ENCODE results near the gene CD200.
A peak's percentile ranks its signal among the peaks of the same experiment; 100 is the strongest.
"Not testable (repeated sequence)": the region's sequence is repeated elsewhere in the genome, so short reads cannot be mapped to it uniquely, and the experiment has no call there.

The CD200 gene

DNA sequence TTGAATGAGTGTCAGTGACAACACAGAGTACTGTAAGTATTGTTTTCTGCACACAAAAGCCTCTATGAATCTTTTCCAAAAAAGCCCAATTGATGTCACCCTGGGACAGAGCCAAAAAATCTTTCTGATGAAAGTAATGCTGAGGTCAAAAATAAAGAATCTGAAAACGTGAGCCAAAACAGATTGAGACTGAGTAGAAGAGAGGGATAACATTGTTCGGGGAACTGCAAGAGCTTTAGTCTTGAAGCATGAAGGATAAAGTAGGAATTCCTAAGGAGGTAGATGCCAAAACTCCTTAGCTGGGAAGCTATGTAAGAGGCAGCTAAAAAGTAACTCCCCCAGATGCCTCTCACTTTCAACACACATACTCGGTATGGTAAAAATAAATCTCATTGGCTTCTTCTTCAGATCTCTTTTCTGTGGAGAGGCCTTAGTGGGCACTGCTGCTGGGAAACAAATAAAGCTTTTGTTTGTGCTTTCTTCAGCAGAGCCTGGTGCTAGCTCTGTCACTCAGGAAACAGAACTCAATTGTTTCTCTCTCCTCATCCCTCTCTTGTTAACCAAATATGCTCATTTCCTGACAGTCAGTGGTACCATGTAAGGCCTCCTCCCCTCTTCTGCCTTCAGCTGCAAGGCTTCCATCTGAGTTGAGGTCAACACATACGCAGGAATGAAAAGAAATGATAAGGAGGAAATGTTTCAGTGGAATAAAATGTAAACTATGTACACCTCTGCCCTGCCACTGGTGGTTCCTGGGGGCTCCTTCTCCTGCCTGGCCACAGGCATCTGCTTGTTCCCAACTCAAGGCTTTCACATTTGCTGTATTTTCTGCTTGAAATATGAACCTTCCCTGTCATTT is 58.1 kb downstream of the CD200 start:
- peak; percentile 40 for DNase-seq (ENCODE audit: low read depth)

DNA sequence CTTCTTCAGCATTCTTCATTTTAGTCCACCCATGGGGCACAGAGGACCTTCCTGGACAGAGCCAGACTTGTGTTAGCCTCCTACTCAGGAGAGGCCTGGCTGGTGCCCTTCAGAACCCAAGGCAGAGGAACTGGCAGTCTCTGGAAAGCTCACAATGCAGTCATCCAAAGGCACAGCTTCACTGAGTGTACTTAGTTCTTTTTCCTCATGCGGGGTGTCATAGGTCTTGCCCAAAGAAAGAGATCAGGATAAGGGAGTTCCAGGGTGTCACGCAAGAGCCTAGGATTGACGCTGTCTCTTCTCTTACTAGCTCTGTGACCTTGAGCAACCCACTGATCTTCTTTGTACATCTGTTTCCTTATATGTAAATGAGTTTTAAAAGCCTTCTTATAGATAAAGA is 58.7 kb downstream of the CD200 start:
- DNase-seq (ENCODE audit: low read depth), result no peak

GRCh38 chr3:112392393-112393359 is 59.7 kb downstream of the CD200 start:
- DNase-seq (ENCODE audit: low read depth), result no peak

GRCh38 chr3:112393360-112393728 is 60.4 kb downstream of the CD200 start:
- no peak for DNase-seq (ENCODE audit: low read depth)

- DNase-seq (ENCODE audit: low read depth), result no peak
These were observed 61.2 kb downstream of the CD200 start for GRCh38 chr3:112394003-112394640.

DNA sequence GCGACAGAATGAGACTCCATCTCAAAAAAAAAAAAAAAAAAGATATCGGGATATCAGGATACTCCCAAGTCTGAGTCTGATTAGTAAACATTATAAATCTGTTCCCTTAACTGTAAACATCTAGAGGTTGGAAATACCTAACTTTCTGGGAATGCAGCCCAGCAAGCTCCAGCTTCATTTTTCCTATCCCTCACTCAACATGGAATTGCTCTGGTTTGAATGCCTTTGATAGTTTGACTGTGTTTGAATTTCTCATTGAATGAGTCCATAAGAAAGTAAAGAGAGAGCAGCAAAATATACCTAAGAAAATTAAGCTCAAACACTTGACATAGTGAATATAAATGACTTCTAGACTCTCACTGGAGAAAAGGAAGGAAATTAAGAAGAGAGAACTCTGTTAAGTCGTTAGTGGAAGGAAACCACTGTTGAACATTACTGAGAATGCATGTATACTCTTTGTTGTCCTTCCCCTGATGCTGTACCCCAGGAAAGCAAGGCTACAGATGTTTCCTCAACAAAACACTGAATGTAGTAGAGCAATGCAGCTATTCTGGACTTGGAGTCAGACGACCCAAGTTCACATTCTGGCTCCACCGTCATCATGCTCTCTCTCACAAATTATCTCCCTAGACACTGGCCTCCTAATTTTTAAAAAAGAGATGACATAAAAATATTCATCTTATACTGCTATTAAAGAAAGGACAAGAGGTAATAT is 62.4 kb downstream of the CD200 start:
- DNase-seq (ENCODE audit: low read depth), result no peak

DNA sequence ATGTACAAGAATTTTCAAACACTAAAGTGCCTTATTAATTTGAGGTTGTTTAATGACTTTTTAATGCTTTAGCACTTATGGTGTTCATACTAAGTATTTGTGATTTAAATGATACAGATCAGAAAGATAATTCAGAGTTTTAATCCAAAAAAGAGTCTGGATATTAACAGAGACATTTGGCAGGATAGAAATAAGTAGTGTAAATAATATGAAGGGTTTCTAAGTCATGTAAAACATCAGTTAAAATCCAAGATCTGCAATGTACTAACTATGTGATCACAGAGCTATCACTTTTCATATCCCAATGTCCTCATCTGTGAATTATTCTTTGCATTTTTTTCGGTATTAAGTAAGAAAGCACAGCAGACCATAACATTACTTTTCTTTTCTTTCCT is 62.9 kb downstream of the CD200 start:
- DNase-seq (ENCODE audit: low read depth), result no peak

- no peak for DNase-seq (ENCODE audit: low read depth)
These were observed 64.6 kb downstream of the CD200 start for GRCh38 chr3:112397556-112397955.

DNA sequence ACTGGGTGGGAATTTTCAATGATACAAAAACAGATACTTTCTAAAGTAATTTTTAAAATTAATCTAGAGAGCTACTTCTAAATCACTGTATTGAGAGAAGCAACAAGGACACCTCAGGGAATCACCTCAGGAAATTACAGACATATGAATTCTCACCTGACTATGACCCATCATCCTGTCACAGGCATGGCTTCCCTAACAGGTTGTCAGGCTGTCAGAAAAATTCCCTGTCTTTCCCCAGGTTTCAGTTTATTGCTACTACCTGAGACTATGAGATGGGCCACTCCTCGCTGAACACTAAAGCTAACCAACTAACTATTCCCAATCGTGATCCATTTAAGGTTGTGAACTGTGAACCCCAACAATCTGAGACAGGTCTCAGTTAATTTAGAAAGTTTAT is 66.1 kb downstream of the CD200 start:
- no peak for DNase-seq (ENCODE audit: low read depth)

- DNase-seq (ENCODE audit: low read depth), result not testable (repeated sequence)
These were observed 66.6 kb downstream of the CD200 start for GRCh38 chr3:112399554-112399953.

GRCh38 chr3:112400317-112400716 is 67.4 kb downstream of the CD200 start:
- not testable (repeated sequence) for DNase-seq (ENCODE audit: low read depth)

DNA sequence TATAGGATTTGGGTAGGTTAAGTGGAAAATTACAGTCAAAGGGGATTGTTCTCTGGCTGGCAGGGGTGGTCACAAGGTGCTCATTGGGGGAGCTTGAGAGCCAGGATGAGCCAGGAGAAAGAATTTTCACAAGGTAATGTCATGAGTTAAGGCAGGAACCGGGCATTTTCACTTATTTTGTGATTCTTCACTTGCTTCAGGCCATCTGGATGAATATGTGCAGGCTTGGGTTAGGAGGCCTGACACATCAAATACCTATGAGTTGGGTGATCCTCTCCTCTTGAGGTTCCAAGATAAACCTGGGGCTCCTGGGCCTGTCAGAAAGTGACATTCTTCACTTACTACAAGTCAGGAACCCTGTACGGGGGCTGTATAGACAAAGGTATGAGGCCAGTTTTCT is 68.7 kb downstream of the CD200 start:
- no peak for DNase-seq (ENCODE audit: low read depth)

DNA sequence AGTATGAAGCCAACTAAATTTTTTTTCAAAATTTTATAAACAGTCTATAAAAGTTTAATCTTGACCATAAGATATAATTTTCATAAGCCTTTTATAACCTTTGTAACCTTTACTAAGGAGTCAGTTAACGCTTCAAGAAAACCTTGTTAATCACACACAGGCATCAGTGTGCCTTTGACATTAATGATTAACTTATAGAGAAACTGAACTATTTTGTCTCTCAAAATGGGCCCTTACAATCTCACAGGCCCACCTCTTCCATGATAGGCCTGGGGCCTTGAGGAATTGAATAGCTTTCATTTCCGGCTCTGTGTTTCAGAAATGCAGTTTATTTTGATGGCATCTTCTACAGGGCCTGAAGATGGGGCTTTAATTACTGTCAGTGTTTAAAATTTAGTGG is 70.1 kb downstream of the CD200 start:
- no peak for DNase-seq (ENCODE audit: low read depth)

GRCh38 chr3:112404924-112405549 is 72.1 kb downstream of the CD200 start:
- DNase-seq (ENCODE audit: low read depth), result not testable (repeated sequence)

- DNase-seq (ENCODE audit: low read depth), result no peak
These were observed 72.9 kb downstream of the CD200 start for GRCh38 chr3:112405845-112406244.

DNA sequence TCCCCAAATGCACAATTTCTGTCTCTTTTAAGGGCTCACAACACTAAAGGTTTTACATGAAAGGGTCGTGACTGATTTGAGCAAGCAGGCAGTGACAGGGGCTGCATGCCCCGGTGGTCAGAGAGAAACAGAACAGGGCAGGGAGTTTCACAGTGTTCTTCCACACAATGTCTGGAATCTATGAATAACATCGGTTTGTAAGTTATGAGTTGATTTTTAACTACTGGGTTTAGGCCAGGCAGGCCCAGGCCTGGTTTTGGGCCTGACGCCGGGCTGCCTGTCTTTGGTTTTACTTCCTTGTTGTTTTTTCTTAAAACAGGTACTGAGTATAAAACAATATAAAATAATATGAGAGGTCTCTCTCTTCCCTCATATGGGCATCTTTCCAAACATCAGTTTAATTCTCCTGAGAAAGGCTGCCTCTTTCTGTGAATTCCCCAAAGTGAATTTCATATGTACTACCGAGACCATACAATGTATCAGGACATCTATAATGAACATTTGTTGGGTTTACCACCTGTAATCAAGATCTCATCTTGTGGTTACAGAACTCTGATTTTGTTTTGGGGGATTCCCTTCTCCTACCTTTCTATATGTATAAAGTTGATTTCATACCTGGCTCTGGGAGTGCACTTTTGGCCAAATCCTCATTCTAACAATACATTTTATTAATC is 74.4 kb downstream of the CD200 start:
- DNase-seq (ENCODE audit: low read depth), result no peak

GRCh38 chr3:112407888-112408702 is 75.1 kb downstream of the CD200 start:
- DNase-seq (ENCODE audit: low read depth), result no peak

DNA sequence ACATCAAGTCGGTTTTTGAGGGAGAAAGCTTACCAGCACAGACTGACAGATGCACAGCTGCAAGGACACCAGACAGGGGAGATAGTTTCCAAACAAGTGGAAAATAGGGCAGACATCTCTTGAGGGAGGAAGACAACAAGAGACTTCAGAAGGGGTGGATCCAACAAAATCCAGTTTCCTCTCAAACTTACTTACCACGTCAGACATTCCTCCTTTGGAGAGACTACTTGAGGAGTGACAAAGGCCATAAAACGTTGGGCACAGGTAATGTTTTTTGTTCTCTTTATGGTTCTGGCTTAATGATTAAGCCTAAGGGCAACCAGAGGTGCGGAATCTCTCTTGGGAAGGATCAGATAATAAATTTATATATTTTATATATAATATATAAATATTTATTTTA is 76.1 kb downstream of the CD200 start:
- DNase-seq (ENCODE audit: low read depth), result no peak

DNA sequence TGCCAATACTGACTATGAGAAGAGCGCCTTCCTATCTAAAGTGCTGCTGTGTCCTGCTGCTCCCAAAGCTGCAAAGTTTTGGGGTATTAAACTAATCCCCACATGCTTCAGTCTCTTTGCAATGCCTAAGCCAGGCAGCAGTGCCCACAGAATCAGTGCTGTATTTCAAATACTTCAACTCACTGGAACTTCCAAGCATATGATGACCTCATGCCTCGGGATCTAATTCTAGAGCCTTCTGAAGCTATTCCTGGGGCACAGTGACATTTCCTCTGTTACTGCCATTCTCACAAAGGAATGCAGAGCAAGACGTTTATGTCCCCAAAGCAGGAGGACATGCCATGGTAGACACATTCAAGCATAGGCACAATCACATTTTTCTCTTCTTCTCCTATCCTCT is 78.5 kb downstream of the CD200 start:
- DNase-seq (ENCODE audit: low read depth), result no peak
